ENCODE results near the gene ABCC4.

DNA sequence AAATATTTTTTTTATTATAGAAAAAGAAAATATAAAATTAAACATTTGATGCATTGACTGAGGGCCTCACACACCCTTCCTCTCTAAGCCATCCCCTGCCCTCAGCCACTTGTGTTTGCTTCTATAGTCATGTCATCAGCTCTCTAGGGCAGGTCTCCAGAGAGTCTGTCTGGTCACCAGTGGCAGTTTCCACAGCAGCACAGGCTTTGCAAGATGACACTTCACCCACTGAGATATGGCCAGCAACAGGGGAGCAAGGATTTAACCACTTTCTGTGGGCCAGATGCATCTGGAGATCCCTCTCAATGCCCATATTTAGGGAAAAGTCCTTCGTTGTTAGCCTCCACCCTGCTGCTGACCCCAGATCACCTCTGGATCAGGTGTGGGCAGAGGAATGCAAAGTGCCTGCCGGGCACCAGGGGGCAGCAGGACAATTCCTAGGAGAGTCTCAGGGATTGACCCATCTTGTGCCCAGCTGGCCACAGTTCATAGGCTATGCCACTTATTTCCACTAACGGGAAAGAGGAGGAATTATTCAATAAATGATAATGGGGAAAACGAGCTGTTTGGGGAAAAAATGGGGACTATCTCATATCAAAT, 4.8 kb downstream of the ABCC4 start:
- TF ChIP-seq, protein P1, sequence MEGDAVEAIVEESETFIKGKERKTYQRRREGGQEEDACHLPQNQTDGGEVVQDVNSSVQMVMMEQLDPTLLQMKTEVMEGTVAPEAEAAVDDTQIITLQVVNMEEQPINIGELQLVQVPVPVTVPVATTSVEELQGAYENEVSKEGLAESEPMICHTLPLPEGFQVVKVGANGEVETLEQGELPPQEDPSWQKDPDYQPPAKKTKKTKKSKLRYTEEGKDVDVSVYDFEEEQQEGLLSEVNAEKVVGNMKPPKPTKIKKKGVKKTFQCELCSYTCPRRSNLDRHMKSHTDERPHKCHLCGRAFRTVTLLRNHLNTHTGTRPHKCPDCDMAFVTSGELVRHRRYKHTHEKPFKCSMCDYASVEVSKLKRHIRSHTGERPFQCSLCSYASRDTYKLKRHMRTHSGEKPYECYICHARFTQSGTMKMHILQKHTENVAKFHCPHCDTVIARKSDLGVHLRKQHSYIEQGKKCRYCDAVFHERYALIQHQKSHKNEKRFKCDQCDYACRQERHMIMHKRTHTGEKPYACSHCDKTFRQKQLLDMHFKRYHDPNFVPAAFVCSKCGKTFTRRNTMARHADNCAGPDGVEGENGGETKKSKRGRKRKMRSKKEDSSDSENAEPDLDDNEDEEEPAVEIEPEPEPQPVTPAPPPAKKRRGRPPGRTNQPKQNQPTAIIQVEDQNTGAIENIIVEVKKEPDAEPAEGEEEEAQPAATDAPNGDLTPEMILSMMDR (IDR thresholded peaks at IDR 0.05), result peak in 1 of 2 donors; percentile 45
- TF ChIP-seq POLR2AphosphoS5 (IDR thresholded peaks at IDR 0.05), result no peak

All from suprapubic skin (tissue), 3 donors.